H9 (cell line): ENCODE data around the gene TCF4. TPM values are rescaled to one million over a fixed set of nuclear protein-coding genes. Genes with fewer than 3 reads are reported as not detected.

Experiments used
- DNase-seq: peaks from one replicate; pipeline ENCODE4 v3.0.0-alpha.2; 2017
- H2AFZ ChIP-seq: one replicate; pipeline ENCODE4 v1.6.1; 2013; ENCODE audit warnings: mild to moderate bottlenecking, low read length, control low read depth, moderate library complexity
- H2AK5ac ChIP-seq: 2 replicates; pipeline ENCODE4 v1.6.1; 2013; ENCODE audit warnings: low read length, control low read depth, mixed read lengths; ENCODE audit not compliant: insufficient read length
- H2BK120ac ChIP-seq: one replicate; pipeline ENCODE4 v1.6.1; 2013; ENCODE audit warnings: low read depth, mild to moderate bottlenecking, low read length, control low read depth, inconsistent platforms; ENCODE audit not compliant: poor library complexity, severe bottlenecking
- H2BK12ac ChIP-seq: 2 replicates; pipeline ENCODE4 v1.6.1; 2013; ENCODE audit warnings: low read length, control low read depth, mixed read lengths, low read depth; ENCODE audit not compliant: insufficient read length
- H2BK15ac ChIP-seq: 2 replicates; pipeline ENCODE4 v1.6.1; 2013; ENCODE audit warnings: low read depth, low read length, control low read depth
- H2BK20ac ChIP-seq: one replicate; pipeline ENCODE4 v1.6.1; 2013; ENCODE audit warnings: low read depth, mild to moderate bottlenecking, low read length, control low read depth, inconsistent platforms; ENCODE audit not compliant: poor library complexity, severe bottlenecking
- H2BK5ac ChIP-seq: 2 replicates; pipeline ENCODE4 v1.6.1; 2013; ENCODE audit warnings: low read length, control low read depth, mixed read lengths; ENCODE audit not compliant: insufficient read length
- H3K14ac ChIP-seq: 2 replicates; pipeline ENCODE4 v1.6.1; 2013; ENCODE audit warnings: low read length, control low read depth; ENCODE audit not compliant: insufficient read depth
- H3K18ac ChIP-seq: 2 replicates; pipeline ENCODE4 v1.6.1; 2013; ENCODE audit warnings: low read depth, mild to moderate bottlenecking, mixed read lengths, low read length, control low read depth; ENCODE audit not compliant: insufficient read length
- H3K23ac ChIP-seq: 2 replicates; pipeline ENCODE4 v1.6.1; 2013; ENCODE audit warnings: low read length, control low read depth, mixed read lengths, low read depth; ENCODE audit not compliant: insufficient read length
- H3K23me2 ChIP-seq: 2 replicates; pipeline ENCODE4 v1.6.1; 2013; ENCODE audit warnings: low read depth, mild to moderate bottlenecking, mixed read lengths, low read length, control low read depth; ENCODE audit not compliant: insufficient read length, poor library complexity, severe bottlenecking
- H3K27ac ChIP-seq: 2 replicates; pipeline ENCODE4 v1.5.1; 2013; ENCODE audit warnings: low read length, control low read depth, mixed read lengths, low read depth; ENCODE audit not compliant: insufficient read length
- H3K27me3 ChIP-seq: 2 replicates; pipeline ENCODE4 v1.6.1; 2013; ENCODE audit warnings: low read length, control low read depth, inconsistent platforms; ENCODE audit not compliant: insufficient read depth
- H3K4ac ChIP-seq: 2 replicates; pipeline ENCODE4 v1.6.1; 2013; ENCODE audit warnings: low read depth, mild to moderate bottlenecking, control low read depth, inconsistent platforms, low read length, moderate library complexity
- H3K4me1 ChIP-seq: 2 replicates; pipeline ENCODE4 v1.6.1; 2013; ENCODE audit warnings: low read length, control low read depth, inconsistent platforms; ENCODE audit not compliant: insufficient read depth
- H3K4me2 ChIP-seq: 2 replicates; pipeline ENCODE4 v1.6.1; 2013; ENCODE audit warnings: low read length, control low read depth, mixed read lengths; ENCODE audit not compliant: insufficient read length, insufficient read depth
- H3K56ac ChIP-seq: 2 replicates; pipeline ENCODE4 v1.6.1; 2013; ENCODE audit warnings: low read depth, mild to moderate bottlenecking, mixed read lengths, low read length, control low read depth; ENCODE audit not compliant: insufficient read length
- H3K79me1 ChIP-seq: 2 replicates; pipeline ENCODE4 v1.6.1; 2013; ENCODE audit warnings: low read depth, mild to moderate bottlenecking, moderate library complexity, low read length, control low read depth, inconsistent platforms; ENCODE audit not compliant: insufficient read depth, poor library complexity, severe bottlenecking
- H3K79me2 ChIP-seq: 2 replicates; pipeline ENCODE4 v1.6.1; 2013; ENCODE audit warnings: low read length, control low read depth, inconsistent platforms; ENCODE audit not compliant: insufficient read depth
- H3K9ac ChIP-seq: 2 replicates; pipeline ENCODE4 v1.6.1; 2013; ENCODE audit warnings: low read length, control low read depth, mixed read lengths; ENCODE audit not compliant: insufficient read length; ENCODE audit errors: extremely low read depth
- H3K9me3 ChIP-seq: one replicate; pipeline ENCODE4 v1.6.1; 2013; ENCODE audit warnings: low read depth, low read length, inconsistent platforms; ENCODE audit not compliant: control insufficient read depth
- H3T11ph ChIP-seq: one replicate; pipeline ENCODE4 v1.6.1; 2013; ENCODE audit warnings: mild to moderate bottlenecking, low read length, control low read depth, inconsistent platforms
- H4K20me1 ChIP-seq: one replicate; pipeline ENCODE4 v1.6.1; 2013; ENCODE audit not compliant: control insufficient read depth, insufficient read length, insufficient read depth
- H4K5ac ChIP-seq: 2 replicates; pipeline ENCODE4 v1.6.1; 2013; ENCODE audit warnings: low read depth, mild to moderate bottlenecking, mixed read lengths, low read length, control low read depth; ENCODE audit not compliant: insufficient read length
- H4K8ac ChIP-seq: replicated peaks from 2 replicates; pipeline ENCODE4 v1.6.1; 2013; ENCODE audit warnings: low read length, control low read depth, mixed read lengths, low read depth; ENCODE audit not compliant: insufficient read length
- H4K91ac ChIP-seq: 2 replicates; pipeline ENCODE4 v1.6.1; 2013; ENCODE audit warnings: low read depth, mild to moderate bottlenecking, moderate library complexity, mixed read lengths, low read length, control low read depth; ENCODE audit not compliant: insufficient read length
- H3K27ac Mint-ChIP-seq, 3 experiments: 2 replicates in 2 of 3; 3 replicates in 1 of 3; pipeline ENCODE4 v1.8.0; 2020 to 2021; ENCODE audit warnings: mixed read lengths in 3 of 3, mild to moderate bottlenecking in 1 of 3, moderate library complexity in 1 of 3
- H3K27me3 Mint-ChIP-seq: 2 replicates; pipeline ENCODE4 v1.8.0; 2021; ENCODE audit warnings: low read depth, mild to moderate bottlenecking, moderate library complexity, mixed read lengths
- H3K36me3 Mint-ChIP-seq, 3 experiments: 2 replicates in 2 of 3; 3 replicates in 1 of 3; pipeline ENCODE4 v1.8.0; 2020 to 2021; ENCODE audit warnings: low read depth in 3 of 3, mixed read lengths in 3 of 3; ENCODE audit not compliant: insufficient read depth in 1 of 3
- H3K4me1 Mint-ChIP-seq, 2 experiments: 2 replicates each; pipeline ENCODE4 v1.8.0; 2020; ENCODE audit warnings: mixed read lengths in 2 of 2
- H3K4me3 Mint-ChIP-seq, 2 experiments: 2 replicates in 1 of 2; 3 replicates in 1 of 2; pipeline ENCODE4 v1.8.0; 2020 to 2021; ENCODE audit warnings: mild to moderate bottlenecking in 2 of 2, mixed read lengths in 2 of 2, moderate library complexity in 1 of 2
- H3K9me3 Mint-ChIP-seq, 2 experiments: 2 replicates in 1 of 2; 3 replicates in 1 of 2; pipeline ENCODE4 v1.8.0; 2020; ENCODE audit warnings: mild to moderate bottlenecking in 2 of 2, mixed read lengths in 2 of 2, moderate library complexity in 1 of 2
- WGBS: extraction: QIAGEN DNeasy Blood & Tissue Kit; methylation state at CpG from one replicate; pipeline ENCODE4 v1.1.7; 2013; ENCODE audit warnings: missing lambda C conversion rate, low lambda C conversion rate, mixed read lengths; ENCODE audit not compliant: insufficient read length; ENCODE audit errors: extremely low coverage; 5-methylcytosine and 5-hydroxymethylcytosine counted together
- total RNA-seq: library from RNA; stranded (reverse); gene quantifications from 2 replicates; pipeline ENCODE4 v1.2.1, GENCODE V29; 2021
- TF ChIP-seq, protein P1 (sequence below): fragments of 200-600 bp; sonication (generic); conservative IDR thresholded peaks from 3 replicates; pipeline ENCODE4 v1.8.0; 2021; ENCODE audit warnings: antibody characterized with exemption, mild to moderate bottlenecking

TCF4 gene
- total RNA-seq, 1 experiment from 2014 or later: 99.4 TPM

DNA sequence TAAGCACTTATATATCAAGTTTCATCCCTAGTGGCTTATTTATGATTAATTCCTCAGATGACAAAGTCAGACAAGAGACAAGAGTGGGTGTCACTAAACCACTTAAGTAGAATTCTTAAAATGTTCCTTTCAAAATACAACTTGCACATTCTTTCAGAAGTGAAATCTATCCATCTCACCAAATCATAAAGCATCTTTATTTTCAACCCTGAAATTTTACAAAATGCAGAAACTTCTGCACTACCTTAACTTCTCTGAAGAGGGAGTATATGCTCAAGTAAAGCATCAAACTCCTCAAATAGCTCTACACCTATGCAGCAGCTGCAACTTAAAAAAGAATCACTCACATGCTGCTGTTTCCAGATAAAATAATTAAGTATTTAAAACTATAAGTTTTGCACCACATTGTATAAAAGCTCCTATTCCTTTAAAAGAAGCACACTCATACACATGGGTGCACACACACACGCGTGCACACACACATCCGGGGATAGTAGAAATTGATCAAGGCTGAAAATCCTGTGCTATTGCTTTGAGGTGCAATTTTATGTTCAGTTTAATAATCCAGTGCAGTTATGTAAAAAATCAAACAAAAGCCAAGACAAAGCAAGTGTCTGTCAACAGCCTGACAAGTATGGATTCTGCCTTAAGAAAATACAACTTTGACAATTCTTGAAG is 244.5 kb downstream of the TCF4 start:
- Histone ChIP-seq H3K4ac (no peak overlapping the region), H2BK20ac (no peak overlapping the region), H3K23ac (no peak overlapping the region), H2BK120ac (no peak overlapping the region), H3K4me1 (peaks cover 6% of the 10 kb centered on the region), H3K79me2 (no peaks in the 10 kb centered on the region), H3K27ac (no peak overlapping the region), H3K56ac (no peak overlapping the region), H3K4me2 (no peak overlapping the region), H3K14ac (no peak overlapping the region), H3K9me3 (no peaks in the 10 kb centered on the region), H3K27me3 (no peaks in the 10 kb centered on the region), H4K20me1 (no peaks in the 10 kb centered on the region), H2BK12ac (no peak overlapping the region), H4K91ac (no peak overlapping the region), H4K8ac (no peak overlapping the region), H3K23me2 (no peaks in the 10 kb centered on the region), H4K5ac (no peak overlapping the region), H2BK15ac (no peak overlapping the region), H2AFZ (no peak overlapping the region), H2AK5ac (no peak overlapping the region), H3K18ac (no peak overlapping the region), H3K9ac (no peak overlapping the region), H2BK5ac (no peak overlapping the region), H3K79me1 (no peaks in the 10 kb centered on the region), H3T11ph (no peak overlapping the region)
- Mint-ChIP-seq H3K36me3 (no peaks in the 10 kb centered on the region; a peak in 1 of 7 replicates), H3K27me3 (no peaks in the 10 kb centered on the region), H3K4me1 (peaks cover 53 to 64% of the 10 kb centered on the region in 2 experiments), H3K27ac (no peak overlapping the region), H3K9me3 (no peaks in the 10 kb centered on the region), H3K4me3 (no peak overlapping the region)
- TF ChIP-seq, protein P1, sequence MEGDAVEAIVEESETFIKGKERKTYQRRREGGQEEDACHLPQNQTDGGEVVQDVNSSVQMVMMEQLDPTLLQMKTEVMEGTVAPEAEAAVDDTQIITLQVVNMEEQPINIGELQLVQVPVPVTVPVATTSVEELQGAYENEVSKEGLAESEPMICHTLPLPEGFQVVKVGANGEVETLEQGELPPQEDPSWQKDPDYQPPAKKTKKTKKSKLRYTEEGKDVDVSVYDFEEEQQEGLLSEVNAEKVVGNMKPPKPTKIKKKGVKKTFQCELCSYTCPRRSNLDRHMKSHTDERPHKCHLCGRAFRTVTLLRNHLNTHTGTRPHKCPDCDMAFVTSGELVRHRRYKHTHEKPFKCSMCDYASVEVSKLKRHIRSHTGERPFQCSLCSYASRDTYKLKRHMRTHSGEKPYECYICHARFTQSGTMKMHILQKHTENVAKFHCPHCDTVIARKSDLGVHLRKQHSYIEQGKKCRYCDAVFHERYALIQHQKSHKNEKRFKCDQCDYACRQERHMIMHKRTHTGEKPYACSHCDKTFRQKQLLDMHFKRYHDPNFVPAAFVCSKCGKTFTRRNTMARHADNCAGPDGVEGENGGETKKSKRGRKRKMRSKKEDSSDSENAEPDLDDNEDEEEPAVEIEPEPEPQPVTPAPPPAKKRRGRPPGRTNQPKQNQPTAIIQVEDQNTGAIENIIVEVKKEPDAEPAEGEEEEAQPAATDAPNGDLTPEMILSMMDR: peak; percentile 69
- WGBS: no CpG with 5 or more reads among the region's 3 CpGs
- no peak for DNase-seq
